ENCODE data around the gene PXYLP1.
A peak's percentile ranks its signal among the peaks of the same experiment; 100 is the strongest.

The PXYLP1 gene

GRCh38 chr3:141262308-141262705 lies 30.7 kb downstream of the PXYLP1 start:
- TF ChIP-seq SPI1 (IDR thresholded peaks at IDR 0.05; ENCODE audit: low read depth, low read length) (no peak), PAX5 (IDR thresholded peaks at IDR 0.05; ENCODE audit: insufficient read depth, low read length, severe bottlenecking) (no peak), POLR2A (IDR thresholded peaks at IDR 0.05; ENCODE audit: low read depth, low read length) (no peak), POLR2AphosphoS5 (IDR thresholded peaks at IDR 0.05; ENCODE audit: low read depth, low read length) (no peak), POU2F2 (IDR thresholded peaks at IDR 0.05; ENCODE audit: low read depth, low read length) (no peak), TAF1 (IDR thresholded peaks at IDR 0.05; ENCODE audit: low read depth, low read length) (no peak)

GRCh38 chr3:141266186-141266585 lies 34.6 kb downstream of the PXYLP1 start:
- FAIRE-seq: no peak

More at GRCh38 chr3:141262308-141262705, 30.7 kb downstream of the PXYLP1 start:
- DNase-seq (ENCODE audit: insufficient read length, low spot score): no peak
- FAIRE-seq: no peak

GRCh38 chr3:141266797-141267555 lies 35.4 kb downstream of the PXYLP1 start:
- FAIRE-seq (peak; percentile 89), DNase-seq (ENCODE audit: insufficient read length, low spot score) (peak; percentile 46)
- TF ChIP-seq SPI1 (IDR thresholded peaks at IDR 0.05; ENCODE audit: low read depth, low read length) (0 out of 2 replicates have a peak, but pooled peaks have one; percentile 11), POU2F2 (IDR thresholded peaks at IDR 0.05; ENCODE audit: low read depth, low read length) (no peak), TAF1 (IDR thresholded peaks at IDR 0.05; ENCODE audit: low read depth, low read length) (peak; percentile 45; the same call in 1 of the 2 replicates), POLR2A (IDR thresholded peaks at IDR 0.05; ENCODE audit: low read depth, low read length) (no peak), PAX5 (IDR thresholded peaks at IDR 0.05; ENCODE audit: insufficient read depth, low read length, severe bottlenecking) (no peak), POLR2AphosphoS5 (IDR thresholded peaks at IDR 0.05; ENCODE audit: low read depth, low read length) (no peak)

More at GRCh38 chr3:141266186-141266585, 34.6 kb downstream of the PXYLP1 start:
- TF ChIP-seq POLR2AphosphoS5 (IDR thresholded peaks at IDR 0.05; ENCODE audit: low read depth, low read length): no peak
- TF ChIP-seq POLR2A (IDR thresholded peaks at IDR 0.05; ENCODE audit: low read depth, low read length): no peak
- no peak for TF ChIP-seq TAF1 (IDR thresholded peaks at IDR 0.05; ENCODE audit: low read depth, low read length)
- TF ChIP-seq POU2F2 (IDR thresholded peaks at IDR 0.05; ENCODE audit: low read depth, low read length): no peak
- TF ChIP-seq SPI1 (IDR thresholded peaks at IDR 0.05; ENCODE audit: low read depth, low read length): no peak
- TF ChIP-seq PAX5 (IDR thresholded peaks at IDR 0.05; ENCODE audit: insufficient read depth, low read length, severe bottlenecking): no peak
- DNase-seq (ENCODE audit: insufficient read length, low spot score): no peak

GRCh38 chr3:141267629-141268028 lies 36.0 kb downstream of the PXYLP1 start:
- no peak for TF ChIP-seq TAF1 (IDR thresholded peaks at IDR 0.05; ENCODE audit: low read depth, low read length)
- TF ChIP-seq SPI1 (IDR thresholded peaks at IDR 0.05; ENCODE audit: low read depth, low read length): no peak
- no peak for TF ChIP-seq POLR2A (IDR thresholded peaks at IDR 0.05; ENCODE audit: low read depth, low read length)
- TF ChIP-seq POLR2AphosphoS5 (IDR thresholded peaks at IDR 0.05; ENCODE audit: low read depth, low read length): no peak
- no peak for TF ChIP-seq POU2F2 (IDR thresholded peaks at IDR 0.05; ENCODE audit: low read depth, low read length)
- TF ChIP-seq PAX5 (IDR thresholded peaks at IDR 0.05; ENCODE audit: insufficient read depth, low read length, severe bottlenecking): no peak
- FAIRE-seq: no peak

GRCh38 chr3:141268306-141268705 lies 36.7 kb downstream of the PXYLP1 start:
- TF ChIP-seq SPI1 (IDR thresholded peaks at IDR 0.05; ENCODE audit: low read depth, low read length): no peak
- no peak for TF ChIP-seq POLR2A (IDR thresholded peaks at IDR 0.05; ENCODE audit: low read depth, low read length)
- TF ChIP-seq TAF1 (IDR thresholded peaks at IDR 0.05; ENCODE audit: low read depth, low read length): no peak
- TF ChIP-seq PAX5 (IDR thresholded peaks at IDR 0.05; ENCODE audit: insufficient read depth, low read length, severe bottlenecking): no peak
- no peak for TF ChIP-seq POLR2AphosphoS5 (IDR thresholded peaks at IDR 0.05; ENCODE audit: low read depth, low read length)
- TF ChIP-seq POU2F2 (IDR thresholded peaks at IDR 0.05; ENCODE audit: low read depth, low read length): no peak
- FAIRE-seq: no peak
- DNase-seq (ENCODE audit: insufficient read length, low spot score): no peak

More at GRCh38 chr3:141267629-141268028, 36.0 kb downstream of the PXYLP1 start:
- no peak for DNase-seq (ENCODE audit: insufficient read length, low spot score)

- DNase-seq (ENCODE audit: insufficient read length, low spot score): no peak
- FAIRE-seq: no peak
- TF ChIP-seq TAF1 (IDR thresholded peaks at IDR 0.05; ENCODE audit: low read depth, low read length) (no peak), POU2F2 (IDR thresholded peaks at IDR 0.05; ENCODE audit: low read depth, low read length) (no peak), PAX5 (IDR thresholded peaks at IDR 0.05; ENCODE audit: insufficient read depth, low read length, severe bottlenecking) (no peak), SPI1 (IDR thresholded peaks at IDR 0.05; ENCODE audit: low read depth, low read length) (no peak), POLR2AphosphoS5 (IDR thresholded peaks at IDR 0.05; ENCODE audit: low read depth, low read length) (no peak)
These were observed 37.2 kb downstream of the PXYLP1 start for GRCh38 chr3:141268791-141269190.

GRCh38 chr3:141269961-141270360 lies 38.3 kb downstream of the PXYLP1 start:
- FAIRE-seq: no peak

GRCh38 chr3:141271279-141272030 lies 39.8 kb downstream of the PXYLP1 start:
- TF ChIP-seq POU2F2 (IDR thresholded peaks at IDR 0.05; ENCODE audit: low read depth, low read length): no peak
- no peak for TF ChIP-seq POLR2AphosphoS5 (IDR thresholded peaks at IDR 0.05; ENCODE audit: low read depth, low read length)
- no peak for TF ChIP-seq TAF1 (IDR thresholded peaks at IDR 0.05; ENCODE audit: low read depth, low read length)
- TF ChIP-seq POLR2A (IDR thresholded peaks at IDR 0.05; ENCODE audit: low read depth, low read length): no peak
- no peak for TF ChIP-seq SPI1 (IDR thresholded peaks at IDR 0.05; ENCODE audit: low read depth, low read length)
- TF ChIP-seq PAX5 (IDR thresholded peaks at IDR 0.05; ENCODE audit: insufficient read depth, low read length, severe bottlenecking): no peak
- DNase-seq (ENCODE audit: insufficient read length, low spot score): no peak
- FAIRE-seq: no peak

More at GRCh38 chr3:141269961-141270360, 38.3 kb downstream of the PXYLP1 start:
- no peak for TF ChIP-seq POLR2A (IDR thresholded peaks at IDR 0.05; ENCODE audit: low read depth, low read length)
- TF ChIP-seq PAX5 (IDR thresholded peaks at IDR 0.05; ENCODE audit: insufficient read depth, low read length, severe bottlenecking): no peak
- TF ChIP-seq SPI1 (IDR thresholded peaks at IDR 0.05; ENCODE audit: low read depth, low read length): no peak
- no peak for TF ChIP-seq TAF1 (IDR thresholded peaks at IDR 0.05; ENCODE audit: low read depth, low read length)
- no peak for TF ChIP-seq POU2F2 (IDR thresholded peaks at IDR 0.05; ENCODE audit: low read depth, low read length)
- no peak for TF ChIP-seq POLR2AphosphoS5 (IDR thresholded peaks at IDR 0.05; ENCODE audit: low read depth, low read length)
- DNase-seq (ENCODE audit: insufficient read length, low spot score): no peak
